Stimulated activated CD4-positive, alpha-beta T cell treated with anti-CD3 and anti-CD28 coated beads, Interleukin-12 subunit alpha, Interleukin-12 subunit beta, amount 100 ng/mL, for 4 hours (primary cell): ENCODE results near the gene TAPT1.
A peak's percentile ranks its signal among the peaks of the same experiment; 100 is the strongest.

ENCODE experiments used
- DNase-seq: peaks from one replicate; pipeline ENCODE4 v3.0.0-alpha.2; 2020

The TAPT1 gene

GRCh38 chr4:16243285-16243684 is 17.0 kb upstream of the TAPT1 start:
- no peak for DNase-seq

DNA sequence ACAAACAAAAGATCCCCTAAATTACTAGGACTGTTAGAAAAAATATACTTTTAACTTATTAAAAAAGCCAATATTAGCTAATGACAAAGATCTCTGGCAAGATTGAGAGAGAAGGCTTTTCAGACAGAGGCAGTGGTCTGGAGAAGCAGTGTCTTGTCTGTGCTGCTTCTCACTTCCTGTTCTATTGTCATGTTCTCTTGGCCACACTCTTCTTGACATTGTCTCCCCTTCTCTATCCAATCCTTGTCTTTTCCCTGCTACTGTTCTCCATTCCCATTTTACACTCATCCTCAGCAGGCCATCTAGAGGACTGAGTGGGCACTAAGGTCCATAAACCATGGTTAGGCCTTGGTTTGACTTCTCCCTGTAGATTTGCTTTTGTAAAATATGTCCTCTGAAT is 14.0 kb upstream of the TAPT1 start:
- DNase-seq = no peak

DNA sequence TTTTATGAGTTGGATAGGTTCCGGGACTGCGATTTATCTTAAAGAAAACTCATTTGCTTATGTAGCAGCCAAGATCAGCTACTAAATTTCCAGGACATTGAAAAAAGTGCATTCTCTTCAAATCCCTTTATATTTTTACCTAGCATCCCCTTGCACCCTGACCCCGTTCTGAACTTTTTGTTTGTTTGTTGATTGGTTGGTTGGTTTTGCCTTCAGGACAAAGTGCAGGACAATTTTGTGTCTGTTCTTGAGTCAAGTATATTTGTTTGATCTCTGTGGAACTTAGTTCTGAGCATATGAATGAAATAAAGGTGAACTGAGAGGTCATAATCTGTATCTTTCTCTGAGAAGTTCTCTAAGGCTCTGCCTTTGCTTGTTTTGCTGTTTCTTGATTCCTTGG is 12.8 kb upstream of the TAPT1 start:
- no peak for DNase-seq

DNA sequence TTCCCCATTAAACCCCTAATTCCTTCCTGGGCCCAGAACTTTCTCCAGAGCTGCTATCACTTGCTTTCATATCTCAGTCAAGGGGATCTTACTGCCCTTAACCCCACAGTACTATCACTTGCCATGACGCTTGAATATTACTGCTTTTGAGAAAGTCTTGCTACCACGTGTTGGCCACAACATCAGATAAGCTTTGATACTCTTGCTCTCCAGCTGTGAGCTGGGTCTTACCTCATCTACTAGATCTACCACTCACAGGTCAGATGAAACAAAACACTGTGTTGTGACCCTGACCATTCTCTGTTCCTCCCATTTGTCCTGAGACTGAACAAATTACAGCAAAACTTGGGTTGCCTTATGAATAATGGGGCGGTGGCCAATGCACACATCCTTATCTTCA is 12.1 kb upstream of the TAPT1 start:
- DNase-seq = no peak

GRCh38 chr4:16237715-16238114 is 11.4 kb upstream of the TAPT1 start:
- no peak for DNase-seq

DNA sequence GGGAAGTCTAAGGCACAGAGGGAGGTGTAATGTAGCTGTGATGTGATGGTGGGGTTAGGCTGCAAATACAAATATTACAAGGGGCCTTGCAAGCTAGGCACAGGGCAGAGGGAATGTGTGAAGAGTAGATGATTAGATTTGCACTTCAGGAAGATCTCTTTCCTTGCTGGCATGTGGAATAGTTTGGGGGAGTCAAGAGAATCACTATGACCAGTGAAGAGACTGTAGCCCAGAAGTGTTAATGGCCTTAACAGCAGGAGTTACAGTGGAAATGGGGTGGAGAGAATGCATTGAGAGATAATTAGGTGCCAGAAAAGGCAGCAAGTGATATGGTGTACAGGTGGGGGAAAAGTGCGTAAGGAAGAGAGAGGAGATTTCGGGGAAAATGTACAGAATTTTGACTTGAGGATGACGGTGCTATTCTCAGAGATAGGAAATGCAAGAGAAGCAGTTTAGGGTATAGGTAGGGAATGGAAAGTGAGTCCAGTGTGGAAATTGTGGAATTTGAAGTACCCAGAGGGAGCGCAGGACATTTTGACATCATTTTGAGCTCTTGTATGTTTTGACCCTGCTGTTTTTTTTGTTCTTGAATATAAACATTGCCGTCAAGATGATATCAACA is 10.2 kb upstream of the TAPT1 start:
- no peak for DNase-seq

DNA sequence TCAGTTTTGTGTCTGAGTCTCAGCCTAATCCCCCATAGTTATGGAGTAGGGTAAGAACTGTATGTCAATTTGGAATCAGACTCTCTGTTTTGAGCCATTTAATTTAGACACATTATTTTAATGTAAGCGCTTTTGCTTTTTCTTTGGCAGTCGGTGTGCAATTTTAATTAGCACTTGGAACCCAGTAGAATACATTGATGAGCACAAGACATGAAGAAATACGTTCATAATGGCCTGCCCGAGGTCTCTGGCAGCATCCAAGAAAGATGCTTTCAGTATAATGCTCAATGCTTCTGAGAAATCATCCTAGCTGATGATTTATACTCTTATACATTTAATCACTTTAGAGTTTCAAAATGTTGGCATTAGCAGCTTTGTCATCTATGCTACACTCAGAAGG is 8.9 kb upstream of the TAPT1 start:
- DNase-seq = no peak

- no peak for DNase-seq
Measured at GRCh38 chr4:16233569-16234177, 7.4 kb upstream of the TAPT1 start.

DNA sequence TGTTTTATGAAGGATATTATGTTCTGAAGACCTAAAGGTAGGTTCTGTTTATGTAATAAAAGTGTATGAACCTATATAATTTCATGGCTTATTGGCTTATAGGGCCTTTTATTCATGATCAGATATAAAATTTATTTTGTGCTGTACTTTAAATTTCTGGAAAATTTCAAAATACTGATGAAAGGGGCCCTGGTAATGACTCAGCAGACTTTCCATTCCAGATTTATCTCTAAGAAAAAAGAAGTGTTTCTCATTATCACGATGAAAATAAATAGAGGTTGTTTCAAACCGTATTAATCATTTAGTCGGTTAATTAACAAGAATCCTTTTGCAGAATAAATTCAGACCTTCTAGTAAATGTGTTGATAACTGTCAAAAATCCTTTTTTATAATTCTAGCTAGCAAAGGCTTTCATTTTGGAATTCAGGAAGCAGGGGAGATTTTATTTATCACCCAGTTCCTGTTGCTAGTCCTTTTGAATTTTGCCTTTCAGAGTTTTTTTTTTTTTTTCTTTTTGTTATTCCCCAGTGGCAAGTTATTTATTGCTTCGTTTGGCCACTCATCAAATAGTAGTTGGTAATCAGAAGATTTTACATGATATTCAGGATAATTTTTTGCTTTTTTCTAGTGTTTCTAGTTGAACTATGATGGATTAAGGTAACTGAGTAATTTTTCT is 5.4 kb upstream of the TAPT1 start:
- no peak for DNase-seq

- DNase-seq = no peak
Measured at GRCh38 chr4:16230308-16230707, 4.0 kb upstream of the TAPT1 start.

DNA sequence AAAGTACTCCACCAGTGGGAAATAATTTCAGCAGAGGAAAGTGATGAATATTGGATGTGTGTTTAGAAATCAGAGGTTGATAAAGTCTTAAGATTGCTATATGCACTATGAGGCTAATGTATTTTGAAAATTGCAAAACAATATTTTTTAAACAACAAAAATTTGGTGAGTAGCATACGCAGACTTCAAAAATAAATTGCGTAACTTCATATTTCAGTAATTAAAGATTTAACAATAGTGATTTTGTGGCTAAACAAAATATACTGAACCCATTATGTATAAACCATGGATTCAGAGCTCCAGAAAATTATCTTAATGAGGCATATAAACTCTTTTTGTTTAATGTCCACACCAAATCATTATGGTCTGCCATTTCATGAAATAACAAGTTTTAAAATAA is 3.3 kb upstream of the TAPT1 start:
- DNase-seq = no peak

DNA sequence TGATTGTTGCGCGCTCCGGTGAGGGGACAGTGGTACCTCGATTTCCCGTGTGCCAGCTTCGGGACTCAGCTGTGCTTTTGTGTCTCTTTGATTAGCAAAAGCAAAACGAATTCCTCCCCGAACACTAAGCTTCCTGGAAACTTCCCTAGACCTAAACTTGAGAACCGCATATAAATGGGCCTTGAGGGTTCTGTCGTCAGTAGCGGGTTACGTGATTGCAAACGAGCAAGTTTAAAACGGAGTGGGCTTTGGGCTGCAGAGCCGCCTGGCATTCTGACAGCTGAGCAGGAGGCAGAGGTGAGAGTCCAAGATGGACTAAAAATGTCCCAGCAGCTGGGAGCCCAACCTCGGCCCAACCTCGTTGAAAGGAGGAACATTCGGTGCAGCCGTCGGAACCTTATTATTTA is 1.2 kb upstream of the TAPT1 start:
- no peak for DNase-seq

- peak; percentile 29 for DNase-seq
Measured at GRCh38 chr4:16226816-16227461, 668 bp upstream of the TAPT1 start.

DNA sequence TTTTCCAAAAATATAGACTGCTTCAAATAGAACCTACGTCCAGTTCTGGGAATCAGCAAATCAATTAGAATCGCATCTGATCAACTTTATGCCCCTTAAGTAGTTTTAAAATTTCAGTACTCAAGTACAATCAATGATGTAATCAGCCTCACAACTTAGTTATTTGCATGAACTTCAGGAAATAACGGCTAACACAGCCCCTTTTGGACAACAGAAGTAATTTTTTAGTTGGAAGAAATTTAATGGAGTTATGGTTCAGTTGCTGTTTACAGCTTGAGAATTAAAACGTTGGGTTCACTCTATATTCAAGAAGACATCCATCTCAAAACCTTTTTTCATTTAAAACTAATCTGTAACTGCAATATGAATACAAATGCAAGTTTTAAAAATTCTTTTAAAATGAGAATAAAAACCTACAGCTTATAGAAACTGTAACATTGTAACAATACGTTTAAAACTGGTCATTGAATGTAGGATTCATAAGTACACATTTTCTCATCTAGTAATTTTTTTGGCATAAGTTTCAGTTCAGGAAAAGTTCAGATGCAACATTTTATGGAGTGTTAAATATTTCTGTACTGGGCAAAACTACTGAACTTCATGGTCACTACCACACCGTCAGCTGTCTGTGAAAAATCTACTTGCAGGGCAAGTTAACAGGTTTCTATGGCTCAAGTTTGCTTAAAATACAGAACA is 956 bp downstream of the TAPT1 start:
- no peak for DNase-seq

- DNase-seq = no peak
Measured at GRCh38 chr4:16224264-16225166, 1.8 kb downstream of the TAPT1 start.

- no peak for DNase-seq
Measured at GRCh38 chr4:16222957-16223527, 3.2 kb downstream of the TAPT1 start.

GRCh38 chr4:16218950-16219349 is 7.3 kb downstream of the TAPT1 start:
- DNase-seq = no peak

DNA sequence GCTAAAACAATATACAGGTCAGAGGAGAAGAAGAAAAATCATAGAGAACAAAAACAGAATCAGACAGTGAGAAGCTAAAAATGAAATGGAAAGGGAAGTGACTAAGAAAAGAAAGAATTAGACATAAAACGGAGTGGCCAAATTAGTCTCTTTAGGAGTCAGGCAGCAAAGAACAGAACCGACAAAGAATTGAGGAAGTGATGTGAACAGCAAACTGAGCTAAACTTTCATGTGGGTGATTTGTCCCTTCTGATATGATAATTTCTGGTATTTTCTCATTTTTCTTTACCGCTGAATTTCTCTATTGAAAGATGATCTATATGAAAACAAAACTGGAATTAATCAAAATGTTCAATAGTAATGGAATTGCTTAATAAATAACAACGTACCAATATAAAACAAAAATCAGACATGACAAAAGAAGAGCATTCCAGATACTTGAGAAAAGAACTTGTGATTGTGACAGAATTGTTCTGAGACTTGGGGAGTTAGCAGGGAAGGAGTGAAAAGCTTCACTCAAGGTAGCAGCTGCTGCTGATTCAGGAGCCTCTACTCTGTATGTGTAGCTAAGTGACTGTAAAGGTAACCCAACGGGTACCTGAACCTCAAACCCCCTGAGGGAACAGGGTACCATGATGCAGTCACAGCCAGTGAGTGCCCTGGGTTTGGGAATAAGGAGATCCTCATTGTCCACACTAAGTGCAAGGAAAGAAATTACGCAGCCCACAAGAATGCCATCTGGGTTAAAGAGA is 8.8 kb downstream of the TAPT1 start:
- no peak for DNase-seq

- no peak for DNase-seq
Measured at GRCh38 chr4:16213121-16213520, 13.2 kb downstream of the TAPT1 start.

DNA sequence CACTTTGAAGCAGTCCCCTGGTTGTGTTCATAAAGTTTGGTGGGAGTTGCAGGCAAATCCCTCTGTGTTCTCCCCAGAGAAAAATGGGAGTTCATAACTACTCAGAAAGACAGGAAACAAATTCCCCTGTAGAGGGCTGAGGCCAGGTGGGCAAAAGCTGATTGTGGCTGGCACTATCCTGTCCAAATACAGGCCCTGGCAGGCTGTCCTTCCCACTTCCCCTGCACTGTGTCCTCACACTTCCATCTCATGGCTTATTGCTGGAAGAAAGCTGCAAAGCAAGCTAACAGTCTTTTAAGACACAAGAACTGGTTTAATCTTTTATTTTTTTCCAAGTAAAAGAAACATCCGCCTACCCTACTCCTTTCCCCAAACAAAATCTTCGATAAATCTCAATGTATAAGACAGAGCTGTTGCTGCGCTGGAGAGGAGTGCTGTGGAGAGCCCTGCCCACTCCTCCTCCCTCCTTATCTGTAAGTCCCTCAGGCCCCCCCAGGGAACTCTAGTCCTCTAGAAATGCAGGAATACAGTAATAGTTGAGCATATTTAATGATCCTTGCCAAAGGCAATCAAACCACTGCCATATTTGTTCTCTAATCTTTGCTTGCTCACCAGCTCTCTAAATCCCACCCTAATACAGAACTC is 14.0 kb downstream of the TAPT1 start:
- no peak for DNase-seq

GRCh38 chr4:16207409-16207808 is 18.9 kb downstream of the TAPT1 start:
- no peak for DNase-seq
